GM12873 (cell line): ENCODE measurements around the gene PSMD14.

Experiments used
- CTCF ChIP-seq: IDR thresholded peaks from 2 replicates; pipeline ENCODE4 v1.5.1; 2012; ENCODE audit warnings: low read depth, mild to moderate bottlenecking, moderate library complexity, low read length, control low read depth; ENCODE audit not compliant: insufficient read depth; ENCODE audit errors: missing control alignments

The PSMD14 gene

GRCh38 chr2:161436411-161436810, 128.2 kb downstream of the PSMD14 start:
- TF ChIP-seq CTCF = no peak

- no peak for TF ChIP-seq CTCF
These were observed 130.4 kb downstream of the PSMD14 start for GRCh38 chr2:161438598-161438997.

DNA sequence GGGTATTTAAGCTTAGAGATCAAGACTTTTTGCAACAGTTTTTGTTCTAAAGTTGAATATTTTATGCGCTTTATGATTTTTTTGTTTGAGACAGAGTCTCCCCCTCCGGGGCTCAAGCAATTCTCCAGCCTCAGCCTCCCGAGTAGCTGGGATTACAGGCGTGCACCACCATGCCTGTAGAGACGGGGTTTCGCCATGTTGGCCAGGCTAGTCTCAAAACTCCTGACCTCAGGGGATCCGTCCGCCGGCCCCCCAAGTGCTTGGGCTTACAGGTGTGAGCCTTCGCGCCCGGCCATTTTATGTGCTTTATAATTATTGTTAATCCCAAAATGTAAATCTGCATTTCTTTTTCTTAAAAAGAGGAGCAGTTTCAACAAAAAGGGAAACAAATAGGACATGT, 136.9 kb downstream of the PSMD14 start:
- TF ChIP-seq CTCF = no peak

GRCh38 chr2:161448431-161448830, 140.2 kb downstream of the PSMD14 start:
- no peak for TF ChIP-seq CTCF
